WTC11 (cell line): ENCODE measurements around the gene LEF1. TPM values are rescaled to one million over a fixed set of nuclear protein-coding genes. Genes with fewer than 3 reads are reported as not detected.

Experiments used
- ATAC-seq: fragments of 200-7000 bp; cut with Tn5 transposase; 2 replicates; pipeline ENCODE4 v1.10.0; 2021; ENCODE audit warnings: mild to moderate bottlenecking, moderate library complexity
- CTCF ChIA-PET: fragments of 300-600 bp; sonication (Branson Sonifier 250); formaldehyde crosslinking; loops from one replicate; lab custom pipeline; 2021; ENCODE audit warnings: antibody characterized with exemption; lab: Charles Lee
- POLR2A ChIA-PET: fragments of 350-600 bp; sonication (Branson Sonifier 250); formaldehyde crosslinking; loops from one replicate; lab custom pipeline; 2021; ENCODE audit warnings: antibody characterized with exemption; lab: Charles Lee
- DNase-seq: peaks from one replicate; pipeline ENCODE4 v3.0.0; 2021; ENCODE audit warnings: low spot score
- H3K27ac Mint-ChIP-seq: 2 replicates; pipeline ENCODE4 v1.8.0; 2021; ENCODE audit warnings: mixed read lengths
- H3K27me3 Mint-ChIP-seq: 2 replicates; pipeline ENCODE4 v1.8.0; 2021; ENCODE audit warnings: low read depth, mild to moderate bottlenecking, moderate library complexity, mixed read lengths
- H3K36me3 Mint-ChIP-seq: 2 replicates; pipeline ENCODE4 v1.8.0; 2021; ENCODE audit warnings: mixed read lengths
- H3K4me1 Mint-ChIP-seq: 2 replicates; pipeline ENCODE4 v1.8.0; 2022; ENCODE audit warnings: mixed read lengths
- H3K4me3 Mint-ChIP-seq: 2 replicates; pipeline ENCODE4 v1.8.0; 2021; ENCODE audit warnings: mild to moderate bottlenecking, moderate library complexity, mixed read lengths
- H3K9me3 Mint-ChIP-seq: 2 replicates; pipeline ENCODE4 v1.8.0; 2021; ENCODE audit warnings: mixed read lengths
- AR ChIP-seq: fragments of 250-450 bp; sonication (Bioruptor Pico); IDR thresholded peaks from 2 replicates; pipeline ENCODE4 v1.9.0; 2021; ENCODE audit warnings: mild to moderate bottlenecking
- CBFB ChIP-seq: sonication (generic); formaldehyde crosslinking; IDR thresholded peaks from 2 replicates; pipeline ENCODE4 v1.8.1; 2022; ENCODE audit warnings: mild to moderate bottlenecking, low read depth, missing genetic modification reagents
- CREM ChIP-seq: sonication (generic); formaldehyde crosslinking; IDR thresholded peaks from 2 replicates; pipeline ENCODE4 v1.8.1; 2022; ENCODE audit warnings: mild to moderate bottlenecking, missing genetic modification reagents, moderate library complexity
- ESRRA ChIP-seq: sonication (generic); formaldehyde crosslinking; IDR thresholded peaks from 2 replicates; pipeline ENCODE4 v1.8.1; 2022; ENCODE audit warnings: mild to moderate bottlenecking, missing genetic modification reagents, borderline replicate concordance
- FOXP1 ChIP-seq: sonication (generic); formaldehyde crosslinking; IDR thresholded peaks from 2 replicates; pipeline ENCODE4 v1.8.0; 2022; ENCODE audit warnings: missing genetic modification reagents, mild to moderate bottlenecking, moderate library complexity, borderline replicate concordance
- GTF2I ChIP-seq: fragments of 250-450 bp; sonication (Bioruptor Pico); conservative IDR thresholded peaks from 2 replicates; pipeline ENCODE4 v1.4.0; 2021; ENCODE audit warnings: mild to moderate bottlenecking
- HMGA2 ChIP-seq: fragments of 250-450 bp; sonication (Bioruptor Pico); IDR thresholded peaks from 2 replicates; pipeline ENCODE4 v1.4.0; 2021; ENCODE audit warnings: mild to moderate bottlenecking, moderate library complexity
- KAT7 ChIP-seq: sonication (generic); formaldehyde crosslinking; IDR thresholded peaks from 2 replicates; pipeline ENCODE4 v1.8.1; 2023; ENCODE audit warnings: missing genetic modification reagents, mild to moderate bottlenecking, borderline replicate concordance
- MYBL2 ChIP-seq: sonication (generic); formaldehyde crosslinking; IDR thresholded peaks from 2 replicates; pipeline ENCODE4 v1.8.1; 2023; ENCODE audit warnings: mild to moderate bottlenecking, moderate library complexity, missing genetic modification reagents
- NFE2L1 ChIP-seq: sonication (generic); formaldehyde crosslinking; IDR thresholded peaks from 2 replicates; pipeline ENCODE4 v1.8.1; 2023; ENCODE audit warnings: missing genetic modification reagents
- NFYB ChIP-seq: sonication (generic); formaldehyde crosslinking; conservative IDR thresholded peaks from 2 replicates; pipeline ENCODE4 v1.8.0; 2022; ENCODE audit warnings: low read depth, missing genetic modification reagents
- NR1H2 ChIP-seq: sonication (generic); formaldehyde crosslinking; IDR thresholded peaks from 2 replicates; pipeline ENCODE4 v1.9.0; 2021; ENCODE audit warnings: mild to moderate bottlenecking, moderate library complexity, missing genetic modification reagents
- ZNF121 ChIP-seq: sonication (generic); formaldehyde crosslinking; IDR thresholded peaks from 2 replicates; pipeline ENCODE4 v1.8.0; 2023; ENCODE audit warnings: missing genetic modification reagents
- ZNF232 ChIP-seq: sonication (generic); formaldehyde crosslinking; IDR thresholded peaks from 2 replicates; pipeline ENCODE4 v1.8.0; 2022; ENCODE audit warnings: mild to moderate bottlenecking, missing genetic modification reagents
- ZNF263 ChIP-seq: sonication (generic); formaldehyde crosslinking; IDR thresholded peaks from 2 replicates; pipeline ENCODE4 v1.8.1; 2022; ENCODE audit warnings: low read depth, mild to moderate bottlenecking, moderate library complexity, missing genetic modification reagents
- ZNF423 ChIP-seq: fragments of 250-450 bp; sonication (Bioruptor Pico); IDR thresholded peaks from 2 replicates; pipeline ENCODE4 v2.1.2; 2022; ENCODE audit warnings: mild to moderate bottlenecking, moderate library complexity
- total RNA-seq: library from RNA; stranded (reverse); gene quantifications from 3 replicates; pipeline ENCODE4 v1.2.3, GENCODE V29; 2021
- TF ChIP-seq, protein P1 (sequence below): fragments of 250-450 bp; sonication (Bioruptor Pico); IDR thresholded peaks from 2 replicates; pipeline ENCODE4 v1.8.0; 2021; ENCODE audit warnings: mild to moderate bottlenecking
- TF ChIP-seq, protein P2 (sequence below): sonication (generic); formaldehyde crosslinking; IDR thresholded peaks from 2 replicates; pipeline ENCODE4 v1.8.0; 2022; ENCODE audit warnings: mild to moderate bottlenecking, missing genetic modification reagents
- TF ChIP-seq, protein P3 (sequence below): sonication (generic); formaldehyde crosslinking; IDR thresholded peaks from 2 replicates; pipeline ENCODE4 v1.8.0; 2023; ENCODE audit warnings: mild to moderate bottlenecking, missing genetic modification reagents

LEF1 gene
- total RNA-seq, 1 experiment from 2014 or later: 1.3 TPM

DNA sequence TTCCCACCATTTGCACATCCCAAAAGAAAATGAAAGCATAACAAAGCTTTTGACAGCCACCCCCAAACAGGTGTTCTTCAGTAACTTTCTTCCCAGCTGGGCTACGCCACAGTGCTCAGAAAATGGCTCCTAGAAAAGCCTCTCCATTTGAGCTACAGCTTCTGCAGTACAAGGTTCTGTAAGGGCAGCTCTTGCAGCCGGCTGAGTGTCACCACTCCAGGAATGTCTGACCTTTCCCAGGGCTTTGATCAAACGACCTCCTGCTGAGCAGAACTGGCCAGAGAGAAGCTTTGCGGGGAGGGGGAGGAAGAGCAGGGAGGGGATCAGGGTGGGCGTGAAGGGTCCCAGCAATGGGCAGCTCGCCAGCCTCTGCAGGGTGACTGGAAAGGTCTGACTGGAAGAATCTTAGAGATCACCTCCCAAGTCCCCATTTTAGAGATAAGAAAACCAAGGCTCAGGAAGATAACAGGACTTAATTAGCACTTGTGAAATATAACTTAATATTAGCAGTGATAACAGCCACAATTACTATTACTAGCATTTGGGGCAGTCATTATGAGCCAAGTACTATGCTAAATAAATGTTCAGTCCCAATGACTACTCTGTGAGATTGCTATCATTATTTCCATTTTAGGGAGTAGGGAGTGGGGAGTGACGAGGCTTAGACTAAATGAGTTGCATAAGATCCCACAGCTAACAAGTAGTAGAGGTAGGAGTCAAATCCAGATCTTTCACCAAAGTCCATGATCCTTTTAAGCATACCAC lies 51.1 kb downstream of the LEF1 start:
- TF ChIP-seq GTF2I (CRISPR knock-in tag): peak; percentile 67; the same call in 1 of the 2 replicates
- TF ChIP-seq ZNF121 (CRISPR knock-in tag): no peak
- TF ChIP-seq CREM (CRISPR knock-in tag): no peak
- Mint-ChIP-seq H3K27me3 (no peaks in the 10 kb centered on the region), H3K9me3 (no peaks in the 10 kb centered on the region), H3K27ac (no peak overlapping the region), H3K4me3 (no peak overlapping the region), H3K36me3 (no peaks in the 10 kb centered on the region), H3K4me1 (peaks cover 42% of the 10 kb centered on the region)
- peak; percentile 67 for DNase-seq
- ChIA-PET POLR2A (interaction anchor here (0.6 kb wide), 1 partner anchor 9 kb away, joined by 3 read pairs; no protein-coding TSS in a partner anchor), CTCF (interaction anchor here (1.2 to 1.4 kb wide), 2 partner anchors 14 to 27 kb away, joined by 3 to 8 read pairs; no protein-coding TSS in a partner anchor)
- ATAC-seq: peak; percentile 76

DNA sequence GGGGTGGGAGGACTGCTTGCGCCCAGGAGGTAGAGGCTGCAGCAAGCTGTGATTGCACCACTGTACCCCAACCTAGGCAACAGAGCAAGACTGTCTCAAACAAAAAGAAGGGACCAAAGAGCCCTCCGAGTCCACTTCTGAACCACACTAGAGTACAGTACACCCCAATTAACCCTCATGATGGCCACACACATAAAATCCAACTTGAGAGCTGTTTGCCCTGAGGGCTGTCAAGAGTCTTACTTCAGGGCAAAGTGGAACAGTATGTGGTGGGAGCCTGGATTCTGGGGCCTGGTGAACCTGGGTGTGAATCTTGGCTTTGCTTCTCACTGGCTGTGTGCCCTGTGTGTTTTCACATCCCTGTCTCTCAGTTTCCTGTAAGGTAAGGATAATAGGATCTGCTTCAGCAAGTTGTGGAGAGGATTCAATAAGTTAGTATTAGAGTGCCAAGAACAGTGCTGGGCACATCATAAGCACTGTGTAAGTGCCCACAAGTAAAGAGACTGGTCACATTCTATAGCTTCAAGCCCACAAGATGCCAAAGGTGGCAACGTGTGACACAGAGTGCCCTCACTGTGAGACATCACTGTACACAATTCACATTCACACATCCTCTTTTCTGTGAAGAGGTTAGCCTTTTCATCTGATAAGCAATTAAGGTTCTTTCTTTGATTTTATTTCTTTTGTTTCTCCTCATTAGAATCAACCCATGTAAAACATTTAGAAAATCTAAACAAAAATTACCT lies 52.1 kb downstream of the LEF1 start:
- Mint-ChIP-seq H3K36me3 (no peaks in the 10 kb centered on the region), H3K4me3 (no peak overlapping the region), H3K9me3 (no peaks in the 10 kb centered on the region), H3K4me1 (peaks cover 42% of the 10 kb centered on the region), H3K27ac (no peak overlapping the region), H3K27me3 (no peaks in the 10 kb centered on the region)
- DNase-seq (no peak), ATAC-seq (no peak)
- ChIA-PET CTCF (interaction anchor here (1.4 kb wide), 2 partner anchors 14 to 28 kb away, joined by 3 read pairs; no protein-coding TSS in a partner anchor), POLR2A (no interaction called here)
- TF ChIP-seq CBFB (no peak), ESRRA (CRISPR knock-in tag) (no peak), ZNF232 (CRISPR knock-in tag) (no peak), FOXP1 (CRISPR knock-in tag) (no peak), MYBL2 (CRISPR knock-in tag) (no peak), NFYB (CRISPR knock-in tag) (no peak), AR (CRISPR knock-in tag) (no peak), NR1H2 (no peak), KAT7 (no peak), ZNF263 (CRISPR knock-in tag) (no peak), HMGA2 (CRISPR knock-in tag) (no peak), ZNF423 (no peak), NFE2L1 (CRISPR knock-in tag) (no peak)
- TF ChIP-seq, protein P1, sequence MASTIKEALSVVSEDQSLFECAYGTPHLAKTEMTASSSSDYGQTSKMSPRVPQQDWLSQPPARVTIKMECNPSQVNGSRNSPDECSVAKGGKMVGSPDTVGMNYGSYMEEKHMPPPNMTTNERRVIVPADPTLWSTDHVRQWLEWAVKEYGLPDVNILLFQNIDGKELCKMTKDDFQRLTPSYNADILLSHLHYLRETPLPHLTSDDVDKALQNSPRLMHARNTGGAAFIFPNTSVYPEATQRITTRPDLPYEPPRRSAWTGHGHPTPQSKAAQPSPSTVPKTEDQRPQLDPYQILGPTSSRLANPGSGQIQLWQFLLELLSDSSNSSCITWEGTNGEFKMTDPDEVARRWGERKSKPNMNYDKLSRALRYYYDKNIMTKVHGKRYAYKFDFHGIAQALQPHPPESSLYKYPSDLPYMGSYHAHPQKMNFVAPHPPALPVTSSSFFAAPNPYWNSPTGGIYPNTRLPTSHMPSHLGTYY: no peak
- TF ChIP-seq, protein P2, sequence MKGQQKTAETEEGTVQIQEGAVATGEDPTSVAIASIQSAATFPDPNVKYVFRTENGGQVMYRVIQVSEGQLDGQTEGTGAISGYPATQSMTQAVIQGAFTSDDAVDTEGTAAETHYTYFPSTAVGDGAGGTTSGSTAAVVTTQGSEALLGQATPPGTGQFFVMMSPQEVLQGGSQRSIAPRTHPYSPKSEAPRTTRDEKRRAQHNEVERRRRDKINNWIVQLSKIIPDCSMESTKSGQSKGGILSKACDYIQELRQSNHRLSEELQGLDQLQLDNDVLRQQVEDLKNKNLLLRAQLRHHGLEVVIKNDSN (CRISPR knock-in tag): no peak
- TF ChIP-seq, protein P3, sequence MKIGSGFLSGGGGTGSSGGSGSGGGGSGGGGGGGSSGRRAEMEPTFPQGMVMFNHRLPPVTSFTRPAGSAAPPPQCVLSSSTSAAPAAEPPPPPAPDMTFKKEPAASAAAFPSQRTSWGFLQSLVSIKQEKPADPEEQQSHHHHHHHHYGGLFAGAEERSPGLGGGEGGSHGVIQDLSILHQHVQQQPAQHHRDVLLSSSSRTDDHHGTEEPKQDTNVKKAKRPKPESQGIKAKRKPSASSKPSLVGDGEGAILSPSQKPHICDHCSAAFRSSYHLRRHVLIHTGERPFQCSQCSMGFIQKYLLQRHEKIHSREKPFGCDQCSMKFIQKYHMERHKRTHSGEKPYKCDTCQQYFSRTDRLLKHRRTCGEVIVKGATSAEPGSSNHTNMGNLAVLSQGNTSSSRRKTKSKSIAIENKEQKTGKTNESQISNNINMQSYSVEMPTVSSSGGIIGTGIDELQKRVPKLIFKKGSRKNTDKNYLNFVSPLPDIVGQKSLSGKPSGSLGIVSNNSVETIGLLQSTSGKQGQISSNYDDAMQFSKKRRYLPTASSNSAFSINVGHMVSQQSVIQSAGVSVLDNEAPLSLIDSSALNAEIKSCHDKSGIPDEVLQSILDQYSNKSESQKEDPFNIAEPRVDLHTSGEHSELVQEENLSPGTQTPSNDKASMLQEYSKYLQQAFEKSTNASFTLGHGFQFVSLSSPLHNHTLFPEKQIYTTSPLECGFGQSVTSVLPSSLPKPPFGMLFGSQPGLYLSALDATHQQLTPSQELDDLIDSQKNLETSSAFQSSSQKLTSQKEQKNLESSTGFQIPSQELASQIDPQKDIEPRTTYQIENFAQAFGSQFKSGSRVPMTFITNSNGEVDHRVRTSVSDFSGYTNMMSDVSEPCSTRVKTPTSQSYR (CRISPR knock-in tag): no peak
- TF ChIP-seq, all 79 proteins: peak for 0
